Stimulated activated CD4-positive, alpha-beta T cell treated with anti-CD3 and anti-CD28 coated beads, Interleukin-12 subunit alpha, Interleukin-12 subunit beta, amount 100 ng/mL, for 24 hours (primary cell): ENCODE results near the gene BCKDHA.

Experiments used
- DNase-seq, 2 experiments: peaks; one replicate each; pipeline ENCODE4 v3.0.0-alpha.2; 2020; ENCODE audit warnings: low read depth in 2 of 2

BCKDHA gene

DNA sequence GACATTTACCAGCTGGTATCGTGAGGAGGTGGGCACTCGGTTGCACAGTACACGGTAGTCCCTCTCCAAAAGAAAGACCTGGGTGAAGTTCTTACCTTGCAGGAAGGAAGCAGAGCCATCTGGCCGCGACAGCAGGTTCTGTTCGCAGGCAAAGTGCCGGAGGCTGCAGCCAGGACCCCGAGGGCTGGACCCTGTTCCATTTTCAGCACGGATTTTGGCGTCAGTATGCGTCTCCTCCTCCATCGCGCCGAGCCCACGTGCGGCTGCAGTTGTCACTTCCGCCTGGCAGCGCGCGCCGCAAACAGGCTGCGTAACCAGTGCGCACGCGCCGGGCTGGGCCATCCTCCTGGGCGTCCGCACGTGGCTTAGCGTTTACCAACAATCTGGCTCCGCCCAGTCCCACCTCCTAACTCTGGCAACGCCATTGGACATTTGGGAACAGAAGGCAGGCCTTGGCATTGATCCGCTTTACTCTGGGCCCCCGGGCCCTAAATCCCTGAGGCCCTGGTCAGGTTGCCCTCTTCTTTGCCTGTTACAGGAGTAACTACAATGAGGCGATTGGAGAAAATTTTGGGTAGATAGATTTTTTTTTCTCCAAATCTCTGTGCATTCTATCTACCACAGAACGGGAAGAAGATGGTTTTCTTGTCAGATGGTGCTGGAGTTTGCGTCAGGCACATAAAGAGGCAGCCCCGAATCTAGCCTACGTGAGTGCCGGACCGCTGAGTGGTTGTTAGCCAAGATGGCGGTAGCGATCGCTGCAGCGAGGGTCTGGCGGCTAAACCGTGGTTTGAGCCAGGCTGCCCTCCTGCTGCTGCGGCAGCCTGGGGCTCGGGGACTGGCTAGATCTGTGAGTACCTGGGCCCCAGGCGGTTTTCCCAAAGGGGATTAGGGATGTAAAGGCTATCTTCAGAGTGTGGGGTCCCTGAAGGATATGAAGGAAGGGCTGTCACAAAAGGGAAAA is at the start of gene BCKDHA, which contains the start of gene EXOSC5:
BCKDHA (plus strand) TSS at position 733 of the 964 bp plus-strand sequence; CDS start at position 743, 10 bp downstream.
EXOSC5 (minus strand) TSS at position 274 of the 964 bp plus-strand sequence; CDS start at position 243, 31 bp downstream.
- peak; percentile 96 to 98 for DNase-seq

DNA sequence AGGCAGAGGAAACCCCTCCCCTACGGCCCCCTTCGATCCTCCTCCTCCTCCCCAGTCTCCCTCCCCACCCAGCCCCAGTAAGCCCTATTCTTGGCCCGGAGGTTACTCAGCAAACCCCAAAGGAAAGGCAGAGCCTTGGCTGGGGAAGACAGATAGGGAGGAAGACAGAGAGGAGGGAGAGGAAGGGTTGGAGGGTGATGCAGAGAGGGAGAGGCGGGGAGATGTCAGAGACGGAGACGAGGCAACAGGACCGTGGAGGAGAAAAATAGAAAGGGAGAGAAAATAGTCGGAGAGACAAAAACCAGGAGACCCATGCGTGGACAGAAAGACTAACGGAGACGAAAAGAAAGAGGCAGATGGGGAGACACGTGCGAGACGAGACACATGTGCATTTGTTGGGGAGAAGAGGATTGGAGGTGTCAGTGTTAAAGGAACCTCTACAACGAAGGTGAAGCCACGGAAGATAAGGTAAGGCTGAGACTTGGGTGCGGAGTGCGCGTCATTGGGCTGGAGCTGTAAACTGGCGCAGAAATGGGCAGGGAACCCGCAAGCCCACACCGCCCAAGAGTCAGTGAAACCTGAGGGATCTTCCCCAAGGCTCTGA is 46.8 kb upstream of the BCKDHA start:
- DNase-seq = no peak

DNA sequence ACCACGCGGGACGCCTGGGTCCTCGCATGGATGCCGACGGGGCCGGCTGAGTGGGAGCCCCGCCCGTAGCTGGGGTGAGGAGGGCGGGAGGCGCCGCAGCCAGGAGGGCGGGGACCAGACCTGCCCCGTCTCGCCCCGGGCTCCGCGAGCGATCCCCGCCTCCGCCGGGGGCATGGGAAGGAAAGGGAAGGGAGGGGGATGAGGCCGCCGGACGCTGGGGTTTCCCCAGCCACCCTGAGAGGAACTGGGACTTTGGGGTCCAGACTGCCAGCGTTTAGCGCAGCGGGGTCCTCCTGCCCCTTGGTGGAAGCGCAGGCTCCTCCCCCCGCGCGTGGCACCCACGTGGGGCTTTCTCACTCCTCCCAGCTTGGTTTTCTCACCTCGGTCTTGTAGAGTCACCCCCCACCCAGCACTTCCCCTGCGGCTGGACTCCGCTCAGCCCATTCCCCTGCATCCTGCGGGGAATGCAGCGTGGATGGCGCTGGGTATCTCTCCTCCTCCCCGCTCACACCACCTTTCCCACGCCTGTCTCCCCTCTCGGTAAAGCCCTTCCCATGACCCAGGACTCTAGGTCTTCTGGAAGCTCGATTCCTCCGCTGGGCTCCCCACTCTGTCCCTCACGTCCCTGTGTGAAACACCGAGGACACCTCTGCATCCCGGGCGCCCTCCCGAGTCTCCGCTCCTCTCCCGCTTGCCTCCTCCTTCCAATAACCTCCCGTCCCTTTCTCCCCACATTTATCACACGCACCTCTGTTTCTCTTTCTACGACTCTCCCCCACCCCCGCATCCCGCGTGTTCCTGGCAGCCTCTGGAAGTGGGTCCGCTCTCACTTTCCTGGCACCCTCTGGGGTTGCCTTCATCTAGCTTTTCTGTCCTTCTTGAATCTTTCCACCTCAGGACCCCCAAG is 46.0 kb upstream of the BCKDHA start:
- peak; percentile 70 to 78 for DNase-seq

DNA sequence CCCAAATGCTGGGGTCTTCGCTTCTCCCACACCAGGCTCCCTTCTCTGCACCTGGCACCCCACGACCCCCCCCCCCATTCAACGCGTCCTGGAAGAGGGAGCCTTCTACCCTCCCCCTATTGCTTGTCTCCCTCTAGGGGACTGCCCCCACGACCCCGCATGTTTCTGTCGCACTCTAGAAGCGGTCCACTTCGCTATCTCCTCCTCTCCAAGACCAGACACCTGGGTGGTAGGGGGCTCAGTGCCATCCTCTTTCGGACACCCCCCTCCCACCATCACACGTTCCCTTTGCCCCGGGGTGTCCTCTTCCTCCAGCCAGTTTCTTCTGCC is 45.4 kb upstream of the BCKDHA start:
- DNase-seq = no peak

DNA sequence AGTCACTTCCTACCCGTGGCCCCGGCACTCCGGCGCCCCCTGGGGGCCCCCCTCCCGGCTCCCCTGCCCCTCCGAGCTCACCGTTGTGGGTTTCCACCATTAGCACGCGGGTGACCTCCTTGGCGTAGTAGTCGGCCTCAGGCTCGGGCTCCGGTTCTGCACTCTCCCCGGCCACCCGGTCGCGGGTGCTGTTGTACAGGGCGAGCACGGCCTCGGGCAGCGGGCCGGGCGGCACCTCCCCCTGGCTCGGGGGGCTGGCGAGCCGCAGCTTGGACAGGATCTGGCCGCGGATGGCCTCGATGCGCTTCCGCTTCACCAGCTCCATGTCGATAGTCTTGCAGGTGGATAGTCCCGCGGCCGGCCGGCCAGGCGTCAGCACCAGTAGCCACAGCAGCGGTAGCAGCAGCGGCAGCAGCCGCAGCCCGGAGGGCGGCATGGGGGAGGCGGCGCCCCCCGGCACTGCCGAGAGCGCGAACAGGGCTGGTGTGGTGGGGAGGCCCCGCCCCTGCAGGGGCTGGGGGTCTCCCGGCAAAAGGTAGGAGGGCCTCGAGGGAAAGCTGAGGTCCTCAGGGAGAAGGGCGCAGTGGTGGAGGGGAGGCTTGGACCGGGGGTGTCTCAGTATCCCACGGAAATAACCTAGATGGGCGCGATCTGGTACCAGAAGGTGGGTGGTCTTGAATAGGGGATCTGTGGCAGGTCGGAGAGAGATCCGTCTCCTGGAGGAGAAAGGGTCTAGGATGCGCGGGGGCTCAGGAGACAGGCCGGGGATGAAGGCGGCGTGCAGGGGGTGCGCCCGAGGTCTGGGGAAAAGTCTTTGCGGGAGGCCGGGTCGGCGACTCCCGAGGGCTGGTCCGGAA is 44.8 kb upstream of the BCKDHA start:
- peak; percentile 64 to 74 for DNase-seq

DNA sequence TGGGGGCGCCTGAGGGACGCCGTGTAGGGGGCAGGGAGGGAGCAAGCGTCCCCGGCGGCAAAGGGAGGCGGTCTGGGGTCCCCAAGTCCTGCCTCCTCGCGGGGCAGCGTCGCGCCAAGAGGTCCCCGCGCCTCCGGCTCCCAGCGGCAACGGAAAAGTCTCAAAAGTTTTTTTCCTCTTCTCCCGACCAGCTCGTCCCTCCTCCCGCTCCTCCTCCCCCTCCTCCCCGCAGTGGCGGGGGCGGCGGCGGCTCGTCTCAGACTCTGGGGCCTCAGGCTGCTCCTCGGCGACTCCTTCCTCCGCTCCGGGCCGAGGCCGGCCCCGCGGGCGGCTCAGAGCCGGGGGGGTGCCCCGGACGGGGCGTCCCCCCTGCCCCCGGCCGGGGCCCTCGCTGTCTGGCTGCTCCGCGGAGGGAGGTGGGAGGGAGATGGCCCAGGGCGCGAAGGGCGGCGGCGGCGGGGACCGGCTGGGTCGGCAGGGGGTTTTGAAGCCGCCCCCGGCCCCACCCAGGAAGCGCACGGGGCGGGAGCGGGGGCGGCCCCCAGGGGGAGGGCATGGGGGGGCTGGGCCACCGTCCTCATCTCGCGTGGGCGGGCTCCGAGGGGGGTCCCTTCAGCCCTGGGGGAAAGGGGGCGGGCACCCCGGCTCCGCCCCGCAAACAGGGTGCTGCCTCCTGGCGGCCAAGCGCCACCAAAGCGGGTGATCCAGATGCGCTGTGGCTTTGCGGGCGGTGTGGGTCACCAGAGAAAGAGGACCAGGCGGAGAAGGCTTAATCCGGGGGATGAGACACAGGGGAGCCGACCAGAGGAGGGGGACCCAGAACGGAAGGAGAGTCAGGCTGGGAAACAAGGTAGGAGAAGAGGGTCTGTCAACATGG is 43.9 kb upstream of the BCKDHA start, which contains the start of gene TGFB1:
TGFB1 (minus strand) TSS at position 457 of the 877 bp plus-strand sequence. CDS start 878 bp downstream, outside the sequence.
- DNase-seq = peak; percentile 72 to 86

DNA sequence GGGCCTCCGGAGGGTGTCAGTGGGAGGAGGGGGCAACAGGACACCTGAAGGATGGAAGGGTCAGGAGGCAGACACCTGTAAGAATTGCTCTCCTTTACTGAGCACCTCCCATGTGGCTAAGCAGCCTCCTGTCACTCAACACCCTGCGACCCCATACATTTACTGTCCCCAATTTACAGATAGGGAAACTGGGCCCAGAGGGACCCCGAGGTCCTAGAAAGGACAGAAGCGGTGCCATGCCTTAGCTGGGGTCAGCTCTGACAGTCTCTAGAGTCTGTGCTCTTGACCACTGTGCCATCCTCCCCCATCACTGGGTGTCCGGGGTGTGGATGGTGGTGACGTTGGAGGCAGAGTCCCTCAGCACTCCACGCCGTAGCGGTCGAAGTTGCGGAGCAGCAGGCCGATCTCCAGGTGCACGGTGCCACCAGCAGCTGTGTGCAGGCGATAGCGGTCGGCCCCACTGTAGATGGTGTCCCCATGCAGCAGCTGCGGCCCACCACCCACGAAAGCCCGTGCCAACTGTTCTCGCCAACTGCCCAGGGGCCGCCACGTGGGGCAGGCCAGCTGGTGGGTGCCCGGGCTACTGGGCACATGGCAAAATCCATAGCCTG is 43.2 kb upstream of the BCKDHA start:
- no peak for DNase-seq

DNA sequence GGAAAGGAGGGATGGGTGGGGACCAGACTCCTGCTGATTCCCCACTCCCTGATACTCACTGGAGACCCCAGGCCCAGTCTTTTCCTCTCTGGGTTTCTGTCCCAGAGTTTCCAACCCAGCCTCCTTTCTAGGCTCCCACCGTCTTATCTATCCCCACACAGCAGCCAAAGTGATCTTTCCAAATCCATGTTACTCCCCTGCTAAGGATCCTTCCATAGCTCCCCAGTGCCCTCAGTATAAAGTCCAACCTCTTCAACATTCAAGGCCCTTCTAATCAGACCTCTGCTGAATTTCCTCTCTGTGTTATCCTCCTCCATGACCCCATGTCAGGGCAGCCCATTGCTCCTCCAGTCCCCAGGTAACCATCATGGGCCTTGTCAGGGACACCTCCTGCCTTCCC is 42.6 kb upstream of the BCKDHA start:
- no peak for DNase-seq

DNA sequence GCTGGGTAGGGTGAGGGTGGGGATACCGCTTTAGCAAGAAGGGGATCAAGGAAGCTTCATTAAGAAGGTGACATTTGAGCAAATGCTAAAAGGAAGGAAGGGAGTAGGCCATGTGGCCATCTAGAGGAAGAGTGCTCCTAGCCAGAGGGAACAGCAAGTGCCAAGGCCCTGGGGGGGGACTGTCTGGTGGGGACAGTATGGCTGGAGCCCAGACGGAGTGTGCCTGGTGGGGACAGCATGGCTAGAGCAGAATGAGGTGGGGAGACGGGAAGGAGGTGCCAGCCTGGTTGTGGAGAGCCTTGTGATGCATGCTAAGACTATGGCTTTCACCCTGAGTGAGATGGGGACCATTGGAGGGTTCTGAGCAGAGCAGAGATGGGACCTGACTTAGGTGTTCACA is 41.8 kb upstream of the BCKDHA start:
- no peak for DNase-seq

DNA sequence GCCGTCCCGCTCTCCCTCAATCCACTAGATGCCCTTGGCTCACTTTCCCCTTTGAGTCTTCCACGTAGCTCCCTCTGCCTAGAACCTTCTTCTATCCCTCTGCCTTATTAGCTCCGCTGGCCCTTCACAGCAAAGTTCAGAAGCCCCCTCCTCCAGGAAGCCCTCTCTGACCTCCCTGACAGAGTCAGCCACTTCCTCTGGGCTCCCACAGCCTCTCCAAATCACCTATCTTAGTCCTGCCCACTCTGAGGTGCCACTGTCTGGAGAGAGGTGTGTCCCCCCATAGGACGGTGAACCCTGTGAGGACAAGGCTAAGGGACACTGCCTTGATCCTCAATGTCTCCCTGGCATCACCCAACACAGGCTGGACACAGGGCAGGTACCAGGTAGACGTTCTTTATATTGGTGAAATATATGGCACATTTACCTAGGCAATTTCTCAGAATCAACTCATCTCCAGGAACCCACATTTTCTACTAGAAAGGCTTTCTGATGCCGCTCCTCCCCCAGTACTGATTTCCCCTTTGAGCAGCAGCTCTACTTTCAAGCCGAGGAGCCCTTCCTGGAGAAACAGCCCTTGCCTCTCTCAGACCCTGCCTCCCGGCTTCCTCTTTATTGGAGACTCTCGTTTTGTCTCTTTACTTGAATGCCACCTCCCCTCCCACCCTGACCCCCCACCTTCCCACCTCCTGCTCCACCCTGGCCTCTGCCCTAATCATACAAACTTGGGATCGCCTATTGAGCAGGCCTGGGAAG is 40.5 kb upstream of the BCKDHA start:
- DNase-seq = no peak

DNA sequence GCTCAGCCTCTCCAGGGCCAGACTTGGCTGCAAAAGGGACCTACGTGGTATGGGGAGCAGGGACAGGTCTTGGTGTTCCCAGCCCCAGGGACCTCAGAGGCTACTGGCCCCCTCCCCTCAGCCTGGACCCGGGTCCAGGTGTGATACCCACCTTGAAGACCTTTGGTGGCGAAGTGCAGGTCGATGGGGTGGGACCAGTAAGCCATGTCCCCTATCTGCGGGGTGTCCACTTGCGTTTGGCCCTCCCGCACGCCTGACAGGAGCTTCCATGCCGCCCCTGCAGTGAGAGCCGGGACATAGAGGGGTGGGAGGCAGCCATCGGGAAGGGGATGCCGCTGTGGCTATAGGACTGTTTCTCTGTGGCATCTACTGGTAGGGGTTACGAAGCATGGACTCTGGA is 39.9 kb upstream of the BCKDHA start:
- DNase-seq = no peak

DNA sequence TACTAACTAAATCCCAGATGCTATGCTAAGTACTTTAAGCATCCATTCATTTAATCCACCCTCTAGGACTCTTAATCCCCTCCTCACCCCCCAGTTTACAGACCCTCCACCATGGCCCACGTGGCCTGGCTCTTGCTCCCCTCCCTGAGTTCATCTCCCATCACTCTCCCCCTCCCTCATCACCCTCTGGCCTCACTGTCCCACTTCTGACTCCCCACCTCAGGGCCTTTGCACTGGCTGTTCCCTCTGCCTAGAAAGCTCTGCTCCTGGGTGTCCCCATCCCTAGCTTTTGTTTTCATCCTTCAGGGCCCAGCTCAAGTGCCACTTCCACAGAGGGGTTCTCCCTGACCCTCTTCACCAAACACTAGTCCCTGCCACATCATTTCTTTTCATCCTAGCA is 37.9 kb upstream of the BCKDHA start:
- no peak for DNase-seq

DNA sequence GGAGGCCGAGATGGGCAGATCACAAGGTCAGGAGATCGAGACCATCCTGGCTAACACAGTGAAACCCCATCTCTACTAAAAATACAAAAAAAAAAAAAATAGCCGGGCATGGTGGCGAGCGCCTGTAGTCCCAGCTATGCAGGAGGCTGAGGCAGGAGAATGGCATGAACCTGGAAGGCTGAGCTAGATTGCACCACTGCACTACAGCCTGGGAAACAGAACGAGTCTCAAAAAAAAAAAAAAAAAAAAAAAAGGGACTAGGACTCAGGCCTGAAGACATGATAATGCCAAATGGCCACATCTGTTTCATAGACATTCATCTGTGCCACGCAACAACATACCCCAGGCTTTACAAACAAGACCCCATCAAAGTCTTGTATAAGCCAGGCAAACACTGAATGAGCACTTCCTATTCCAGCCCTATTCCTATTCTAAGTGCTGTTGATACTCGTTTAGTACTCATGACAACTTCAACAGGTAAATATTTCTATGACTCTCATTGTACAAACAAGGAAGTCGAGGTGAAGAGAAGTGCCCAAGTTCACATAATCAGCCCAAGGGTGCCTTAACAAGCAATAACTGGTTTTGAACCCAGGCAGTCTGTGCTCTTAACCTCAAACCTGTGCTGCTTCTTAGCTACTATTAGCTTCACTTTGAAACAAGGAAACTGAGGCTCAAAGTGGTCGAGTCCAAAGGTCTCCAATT is 35.3 kb upstream of the BCKDHA start:
- DNase-seq = no peak

DNA sequence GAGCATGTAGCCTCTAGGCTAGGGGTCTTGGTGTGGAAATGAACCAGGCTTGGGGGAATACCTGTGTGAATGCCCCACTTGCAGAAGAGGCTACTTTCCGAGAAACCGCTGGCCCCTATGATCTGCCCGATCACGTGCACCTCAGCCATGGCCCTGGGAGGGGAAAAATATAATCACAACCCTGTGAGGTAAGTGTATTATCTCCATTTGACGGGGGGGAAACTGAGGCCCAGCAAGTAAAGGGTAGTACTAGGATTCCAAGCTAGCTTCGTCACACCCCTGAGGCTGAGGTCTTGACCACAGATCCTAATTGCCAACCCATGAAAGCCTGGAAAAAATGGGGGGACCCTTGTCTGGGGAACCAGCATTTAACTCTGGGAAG is 34.3 kb upstream of the BCKDHA start:
- DNase-seq = no peak

DNA sequence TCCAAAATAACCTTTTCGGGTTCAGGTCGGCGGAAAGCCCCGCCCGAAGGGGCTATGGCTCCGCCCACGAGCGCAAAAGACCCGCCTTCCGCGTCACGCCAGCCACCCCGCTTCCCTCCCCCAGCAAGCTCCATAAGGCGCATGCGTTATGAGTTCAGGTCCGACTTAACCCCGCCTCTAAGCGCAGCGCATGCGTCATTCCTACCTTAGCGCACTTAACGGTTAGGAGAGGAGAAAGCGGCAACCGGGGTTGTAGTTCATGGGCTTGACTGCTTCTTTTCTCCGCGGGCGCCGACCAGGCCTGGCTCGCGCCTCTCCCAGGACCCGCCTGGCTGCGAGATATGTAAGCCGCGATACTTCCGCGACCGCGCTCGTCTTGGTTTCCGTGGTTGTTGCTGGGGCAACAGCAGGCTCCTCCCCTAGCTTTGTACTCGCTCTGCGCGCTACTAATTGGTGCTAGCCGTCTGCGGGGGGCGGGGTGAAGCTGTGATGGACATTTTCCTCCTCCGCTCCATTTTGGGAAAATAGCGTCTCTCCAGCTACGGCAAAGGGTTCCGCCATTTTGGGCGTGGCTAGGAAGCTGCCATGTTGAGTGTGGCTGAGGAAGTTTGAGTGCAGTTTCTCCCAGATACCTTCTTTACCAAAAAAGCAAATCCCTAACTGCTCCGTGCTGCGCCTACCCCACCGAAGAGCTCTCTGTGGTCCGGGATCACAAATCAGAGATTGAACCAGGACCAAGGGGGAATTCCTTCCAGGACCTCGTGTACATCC is 33.7 kb upstream of the BCKDHA start, which contains the start of gene B9D2:
B9D2 (minus strand) TSS at position 397 of the 771 bp plus-strand sequence. CDS start 630 bp downstream, outside the sequence.
- DNase-seq = peak; percentile 92 to 97

DNA sequence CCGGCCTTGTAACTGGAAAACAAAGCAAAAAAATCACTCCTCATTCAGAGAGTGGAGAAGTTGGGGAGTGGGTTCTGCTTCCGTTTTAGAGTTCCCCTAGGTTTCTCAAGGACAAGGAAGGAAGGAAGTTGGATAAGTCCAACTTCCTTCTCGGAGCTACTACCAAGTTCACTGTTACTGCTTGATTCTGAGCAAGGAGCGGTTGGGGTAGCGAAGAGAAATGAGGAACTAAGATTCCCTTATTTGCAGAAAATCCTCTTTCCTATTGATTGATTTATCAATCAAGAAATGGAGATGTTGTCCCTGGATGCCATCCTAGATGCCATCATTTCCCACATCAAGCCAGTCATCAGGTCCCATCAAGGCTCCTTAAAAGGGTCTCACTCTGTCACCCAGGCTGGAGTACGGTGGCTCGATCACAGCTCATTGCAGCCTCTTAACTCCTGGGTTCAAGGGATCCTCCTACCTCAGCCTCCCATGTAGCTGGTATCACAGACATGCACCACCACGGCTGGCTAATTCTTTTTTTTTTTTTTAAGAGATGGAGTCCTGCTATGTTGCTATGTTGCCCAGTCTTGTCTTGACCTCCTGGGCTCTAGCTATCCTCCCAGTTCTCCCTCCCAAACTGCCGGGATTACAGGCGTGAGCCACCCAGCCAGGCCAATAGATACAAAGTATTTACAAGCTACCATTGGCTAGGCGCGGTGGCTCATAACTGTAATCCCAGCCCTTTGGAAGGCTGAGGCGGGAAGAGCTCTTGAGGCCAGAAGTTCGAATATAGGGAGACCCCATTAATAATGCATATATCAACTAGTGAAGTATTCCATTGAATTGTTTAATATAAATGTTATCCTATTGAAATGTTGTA is 32.9 kb upstream of the BCKDHA start:
- no peak for DNase-seq
